Liver (tissue), 3 donors: ENCODE results near the gene BACH2.

ENCODE experiments used
- TAF1 ChIP-seq: conservative IDR thresholded peaks from 2 replicates; pipeline ENCODE4 v1.6.1; 2016; ENCODE audit warnings: antibody characterized with exemption, mild to moderate bottlenecking
- TF ChIP-seq, protein P1 (sequence below): fragments of 150-350 bp; IDR thresholded peaks from 2 replicates; pipeline ENCODE4 v1.5.1; 2017; ENCODE audit warnings: improper control_type of control experiment, low read depth, low read length; ENCODE audit not compliant: missing input control
- TF ChIP-seq, protein P2 (sequence below): IDR thresholded peaks from 2 replicates; pipeline ENCODE4 v1.6.1; 2016; ENCODE audit warnings: antibody characterized with exemption, mild to moderate bottlenecking
- TF ChIP-seq, protein P3 (sequence below): IDR thresholded peaks from 2 replicates; pipeline ENCODE4 v1.6.1; 2016; ENCODE audit warnings: antibody characterized with exemption
- TF ChIP-seq, protein P4 (sequence below): IDR thresholded peaks from 2 replicates; pipeline ENCODE4 v1.6.1; 2016; ENCODE audit warnings: antibody characterized with exemption
- donor health status: healthy.
- donor health status: healthy.

DNA sequence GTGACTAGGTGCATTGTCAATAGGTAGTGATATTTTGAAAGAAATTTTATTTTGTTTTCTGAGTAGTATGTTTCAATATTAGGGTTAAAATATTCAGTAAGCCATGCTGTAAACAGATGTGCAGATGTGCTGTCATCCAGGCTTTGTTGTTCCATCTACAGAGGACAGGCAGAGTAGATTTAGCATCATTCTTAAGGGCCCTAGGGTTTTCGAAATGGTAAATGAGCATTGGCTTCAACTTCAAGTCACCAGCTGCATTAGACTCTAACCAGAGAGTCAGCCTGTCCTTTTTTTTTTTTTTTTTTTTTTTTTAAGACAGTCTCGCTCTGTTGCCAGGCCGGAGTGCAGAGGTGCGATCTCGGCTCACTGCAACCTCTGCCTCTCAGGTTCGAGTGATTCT, 27.1 kb upstream of the BACH2 start:
- TF ChIP-seq, protein P1, sequence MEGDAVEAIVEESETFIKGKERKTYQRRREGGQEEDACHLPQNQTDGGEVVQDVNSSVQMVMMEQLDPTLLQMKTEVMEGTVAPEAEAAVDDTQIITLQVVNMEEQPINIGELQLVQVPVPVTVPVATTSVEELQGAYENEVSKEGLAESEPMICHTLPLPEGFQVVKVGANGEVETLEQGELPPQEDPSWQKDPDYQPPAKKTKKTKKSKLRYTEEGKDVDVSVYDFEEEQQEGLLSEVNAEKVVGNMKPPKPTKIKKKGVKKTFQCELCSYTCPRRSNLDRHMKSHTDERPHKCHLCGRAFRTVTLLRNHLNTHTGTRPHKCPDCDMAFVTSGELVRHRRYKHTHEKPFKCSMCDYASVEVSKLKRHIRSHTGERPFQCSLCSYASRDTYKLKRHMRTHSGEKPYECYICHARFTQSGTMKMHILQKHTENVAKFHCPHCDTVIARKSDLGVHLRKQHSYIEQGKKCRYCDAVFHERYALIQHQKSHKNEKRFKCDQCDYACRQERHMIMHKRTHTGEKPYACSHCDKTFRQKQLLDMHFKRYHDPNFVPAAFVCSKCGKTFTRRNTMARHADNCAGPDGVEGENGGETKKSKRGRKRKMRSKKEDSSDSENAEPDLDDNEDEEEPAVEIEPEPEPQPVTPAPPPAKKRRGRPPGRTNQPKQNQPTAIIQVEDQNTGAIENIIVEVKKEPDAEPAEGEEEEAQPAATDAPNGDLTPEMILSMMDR: no peak
- TF ChIP-seq TAF1: no peak
- TF ChIP-seq, protein P2, sequence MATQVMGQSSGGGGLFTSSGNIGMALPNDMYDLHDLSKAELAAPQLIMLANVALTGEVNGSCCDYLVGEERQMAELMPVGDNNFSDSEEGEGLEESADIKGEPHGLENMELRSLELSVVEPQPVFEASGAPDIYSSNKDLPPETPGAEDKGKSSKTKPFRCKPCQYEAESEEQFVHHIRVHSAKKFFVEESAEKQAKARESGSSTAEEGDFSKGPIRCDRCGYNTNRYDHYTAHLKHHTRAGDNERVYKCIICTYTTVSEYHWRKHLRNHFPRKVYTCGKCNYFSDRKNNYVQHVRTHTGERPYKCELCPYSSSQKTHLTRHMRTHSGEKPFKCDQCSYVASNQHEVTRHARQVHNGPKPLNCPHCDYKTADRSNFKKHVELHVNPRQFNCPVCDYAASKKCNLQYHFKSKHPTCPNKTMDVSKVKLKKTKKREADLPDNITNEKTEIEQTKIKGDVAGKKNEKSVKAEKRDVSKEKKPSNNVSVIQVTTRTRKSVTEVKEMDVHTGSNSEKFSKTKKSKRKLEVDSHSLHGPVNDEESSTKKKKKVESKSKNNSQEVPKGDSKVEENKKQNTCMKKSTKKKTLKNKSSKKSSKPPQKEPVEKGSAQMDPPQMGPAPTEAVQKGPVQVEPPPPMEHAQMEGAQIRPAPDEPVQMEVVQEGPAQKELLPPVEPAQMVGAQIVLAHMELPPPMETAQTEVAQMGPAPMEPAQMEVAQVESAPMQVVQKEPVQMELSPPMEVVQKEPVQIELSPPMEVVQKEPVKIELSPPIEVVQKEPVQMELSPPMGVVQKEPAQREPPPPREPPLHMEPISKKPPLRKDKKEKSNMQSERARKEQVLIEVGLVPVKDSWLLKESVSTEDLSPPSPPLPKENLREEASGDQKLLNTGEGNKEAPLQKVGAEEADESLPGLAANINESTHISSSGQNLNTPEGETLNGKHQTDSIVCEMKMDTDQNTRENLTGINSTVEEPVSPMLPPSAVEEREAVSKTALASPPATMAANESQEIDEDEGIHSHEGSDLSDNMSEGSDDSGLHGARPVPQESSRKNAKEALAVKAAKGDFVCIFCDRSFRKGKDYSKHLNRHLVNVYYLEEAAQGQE: no peak
- TF ChIP-seq, protein P3, sequence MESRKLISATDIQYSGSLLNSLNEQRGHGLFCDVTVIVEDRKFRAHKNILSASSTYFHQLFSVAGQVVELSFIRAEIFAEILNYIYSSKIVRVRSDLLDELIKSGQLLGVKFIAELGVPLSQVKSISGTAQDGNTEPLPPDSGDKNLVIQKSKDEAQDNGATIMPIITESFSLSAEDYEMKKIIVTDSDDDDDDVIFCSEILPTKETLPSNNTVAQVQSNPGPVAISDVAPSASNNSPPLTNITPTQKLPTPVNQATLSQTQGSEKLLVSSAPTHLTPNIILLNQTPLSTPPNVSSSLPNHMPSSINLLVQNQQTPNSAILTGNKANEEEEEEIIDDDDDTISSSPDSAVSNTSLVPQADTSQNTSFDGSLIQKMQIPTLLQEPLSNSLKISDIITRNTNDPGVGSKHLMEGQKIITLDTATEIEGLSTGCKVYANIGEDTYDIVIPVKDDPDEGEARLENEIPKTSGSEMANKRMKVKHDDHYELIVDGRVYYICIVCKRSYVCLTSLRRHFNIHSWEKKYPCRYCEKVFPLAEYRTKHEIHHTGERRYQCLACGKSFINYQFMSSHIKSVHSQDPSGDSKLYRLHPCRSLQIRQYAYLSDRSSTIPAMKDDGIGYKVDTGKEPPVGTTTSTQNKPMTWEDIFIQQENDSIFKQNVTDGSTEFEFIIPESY: no peak
- TF ChIP-seq, protein P4, sequence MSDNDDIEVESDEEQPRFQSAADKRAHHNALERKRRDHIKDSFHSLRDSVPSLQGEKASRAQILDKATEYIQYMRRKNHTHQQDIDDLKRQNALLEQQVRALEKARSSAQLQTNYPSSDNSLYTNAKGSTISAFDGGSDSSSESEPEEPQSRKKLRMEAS: no peak
